Fibroblast of skin of back (primary cell): Measurements from ENCODE around the gene THRB.

ENCODE experiments used
- DNase-seq: peaks from one replicate; pipeline ENCODE4 v3.0.0-alpha.2; 2013

The THRB gene

GRCh38 chr3:24300949-24301348, 193.7 kb downstream of the THRB start:
- no peak for DNase-seq

DNA sequence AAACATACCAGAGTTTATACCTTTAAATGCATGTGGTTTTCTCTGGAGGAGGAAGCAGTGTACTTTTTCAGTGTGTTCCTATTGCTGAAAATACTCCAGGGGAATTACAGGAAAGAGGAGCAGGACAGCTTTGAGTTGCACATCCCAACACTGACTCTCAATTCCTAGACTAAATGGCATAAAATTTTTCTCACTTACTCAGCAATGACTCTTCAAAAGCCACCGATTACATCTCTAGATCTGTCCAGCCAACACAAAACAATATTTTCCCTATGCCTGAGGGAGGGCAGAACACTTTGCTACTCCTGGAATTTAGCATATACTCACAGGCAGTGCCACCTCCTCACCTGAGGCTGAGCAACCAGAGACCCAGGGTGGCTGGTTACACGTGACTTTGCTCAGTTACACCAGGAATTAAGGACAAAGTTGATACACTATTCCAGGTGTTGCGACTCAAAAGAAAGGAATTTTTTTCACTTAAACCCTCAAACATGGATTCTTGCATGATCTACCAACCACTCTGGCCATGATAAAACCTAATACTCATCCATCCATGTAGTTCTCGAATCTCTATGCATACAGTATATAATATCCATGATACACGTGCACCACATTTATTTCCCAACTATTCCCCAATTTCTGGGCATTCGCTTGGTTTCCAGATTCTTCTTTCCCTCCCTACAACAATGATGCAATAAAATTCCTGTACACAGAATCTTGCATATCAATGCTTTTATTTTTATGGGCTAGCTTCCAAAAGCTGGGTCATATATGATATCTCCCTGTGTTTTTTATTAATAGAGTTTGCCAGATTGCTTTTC, 194.6 kb downstream of the THRB start:
- peak; percentile 82 for DNase-seq

- peak; percentile 34 for DNase-seq
Measured at GRCh38 chr3:24299246-24299805, 195.3 kb downstream of the THRB start.

DNA sequence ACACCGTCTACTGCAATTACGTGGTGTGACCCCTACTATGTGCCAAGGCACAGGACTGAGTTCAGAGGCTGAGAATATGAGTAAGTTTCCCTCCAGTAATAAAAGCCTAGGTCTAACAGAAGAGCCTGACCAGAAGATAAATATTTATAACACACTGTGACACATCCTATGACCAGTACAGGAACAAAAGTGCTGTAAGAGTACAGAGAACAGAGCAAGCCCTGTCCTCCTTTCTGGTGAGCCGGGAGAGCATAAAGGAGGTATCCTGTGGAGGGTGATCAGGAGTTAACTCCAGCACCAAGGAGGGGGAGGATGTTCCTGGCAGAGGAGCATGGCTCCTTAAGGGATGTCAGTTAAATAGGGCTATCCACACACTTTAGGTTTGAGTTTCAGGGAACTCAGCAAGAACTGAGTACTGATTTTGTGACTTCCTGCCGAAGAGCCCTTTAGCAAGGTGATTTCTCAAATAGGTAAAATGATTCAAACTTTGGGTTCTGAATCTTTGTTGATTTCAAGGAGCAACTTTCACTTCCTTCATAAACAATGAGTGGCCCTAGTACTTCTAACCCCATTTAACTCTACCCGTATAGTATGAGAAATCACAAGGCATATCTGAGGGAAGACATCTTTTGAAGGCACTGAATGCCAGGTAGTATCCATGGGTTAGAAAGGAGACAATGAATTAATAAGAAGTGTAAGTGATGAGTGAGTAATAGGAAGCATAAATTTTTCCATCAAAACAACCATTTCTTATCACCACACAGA, 198.0 kb downstream of the THRB start:
- DNase-seq: peak; percentile 15

- peak; percentile 3 for DNase-seq
Measured at GRCh38 chr3:24294150-24294549, 200.5 kb downstream of the THRB start.

- peak; percentile 36 for DNase-seq
Measured at GRCh38 chr3:24291646-24292045, 203.0 kb downstream of the THRB start.

GRCh38 chr3:24290596-24290995, 204.1 kb downstream of the THRB start:
- DNase-seq: peak; percentile 79

DNA sequence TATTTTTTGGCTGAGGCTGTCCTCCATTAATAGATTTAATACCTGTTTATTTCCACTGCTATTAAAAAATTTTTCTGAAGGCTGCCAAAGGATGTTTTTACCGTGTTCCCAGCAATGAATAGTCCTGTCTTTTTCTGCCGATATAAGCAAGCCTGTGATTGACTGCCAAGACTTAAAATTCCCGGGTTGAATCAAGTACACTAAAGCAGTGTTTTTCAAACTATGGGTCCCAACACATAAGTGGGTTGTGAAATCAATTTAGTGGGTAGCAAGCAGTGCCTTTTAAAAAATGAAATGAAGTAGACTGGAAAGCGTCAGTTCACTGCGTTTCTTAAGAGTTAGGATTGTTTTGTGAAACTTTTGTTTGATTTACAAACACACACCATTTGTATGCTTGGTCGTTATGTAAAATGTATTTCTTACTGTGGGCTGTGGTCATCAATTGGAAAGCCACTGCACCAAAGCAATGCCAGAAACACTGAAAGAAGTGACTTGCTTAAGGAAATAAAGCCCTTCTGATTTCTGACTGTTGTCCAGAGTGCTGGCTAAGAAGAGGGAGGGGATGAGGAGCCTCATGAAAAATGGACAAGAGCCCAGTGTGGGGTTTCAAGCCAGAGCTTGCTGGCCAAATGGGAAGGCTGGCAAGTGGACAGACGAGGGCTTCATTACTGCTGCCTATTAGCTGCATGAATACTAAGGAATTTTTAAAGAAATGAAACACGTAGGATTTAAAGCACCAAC, 206.0 kb downstream of the THRB start:
- DNase-seq: no peak

- no peak for DNase-seq
Measured at GRCh38 chr3:24287755-24288450, 206.7 kb downstream of the THRB start.

GRCh38 chr3:24286405-24286804, 208.2 kb downstream of the THRB start:
- no peak for DNase-seq

DNA sequence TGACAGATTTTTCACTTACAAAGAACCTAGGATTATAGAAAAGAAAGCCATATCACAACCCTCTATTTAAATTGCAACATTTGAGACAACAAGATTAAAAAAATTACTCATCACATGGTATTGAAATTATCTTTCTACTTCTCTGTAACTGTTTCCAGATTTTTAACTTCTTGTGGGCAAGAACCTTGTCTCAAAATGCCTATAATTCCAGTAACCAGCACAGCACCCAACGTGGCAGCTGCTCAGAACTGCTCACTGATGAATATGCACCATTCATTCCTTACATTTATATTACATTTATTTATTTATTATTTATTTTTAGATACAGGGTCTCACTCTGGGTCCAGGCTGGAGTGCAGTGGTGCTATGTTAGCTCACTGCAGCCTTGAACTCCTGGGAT, 216.1 kb downstream of the THRB start:
- DNase-seq: no peak

- DNase-seq: no peak
Measured at GRCh38 chr3:24273491-24273890, 221.2 kb downstream of the THRB start.

DNA sequence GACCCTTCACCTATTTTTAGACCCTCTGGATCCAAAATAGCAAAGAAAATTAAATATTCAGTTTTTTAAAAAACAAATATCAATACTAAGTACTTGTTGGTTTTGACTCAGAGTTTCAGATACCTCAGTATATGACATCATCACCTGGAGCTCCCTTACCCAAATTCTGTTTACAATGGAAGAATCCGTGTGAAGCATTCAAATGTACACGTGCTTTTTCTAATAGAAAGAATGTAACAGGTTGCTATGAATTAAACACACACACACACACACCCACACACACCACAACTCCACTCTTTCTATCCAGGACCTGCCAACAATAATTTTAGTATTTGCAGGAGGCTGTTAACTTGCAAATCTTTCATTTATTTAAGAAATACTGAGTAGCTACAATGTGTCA, 221.8 kb downstream of the THRB start:
- no peak for DNase-seq

- DNase-seq: no peak
Measured at GRCh38 chr3:24272408-24272807, 222.2 kb downstream of the THRB start.

- no peak for DNase-seq
Measured at GRCh38 chr3:24271228-24271627, 223.4 kb downstream of the THRB start.

DNA sequence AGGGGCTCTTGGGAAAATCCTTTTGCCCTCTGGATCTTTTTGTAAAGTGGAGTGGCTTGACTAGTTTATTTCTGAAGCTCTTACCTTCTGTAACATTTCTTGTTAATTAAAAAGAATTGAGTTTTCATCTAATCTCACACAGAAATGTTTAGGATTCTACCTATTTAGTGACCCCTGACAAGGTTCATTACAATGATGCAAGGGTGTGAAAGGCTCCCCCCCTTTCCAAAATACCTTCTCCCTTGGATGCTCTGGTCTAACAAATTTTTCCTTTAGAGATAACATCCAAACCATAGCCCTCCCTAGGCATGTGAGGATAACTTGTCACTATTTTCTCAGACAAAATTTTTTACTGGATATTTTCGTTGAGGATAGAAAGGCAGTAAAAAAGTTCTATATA, 223.9 kb downstream of the THRB start:
- DNase-seq: no peak

DNA sequence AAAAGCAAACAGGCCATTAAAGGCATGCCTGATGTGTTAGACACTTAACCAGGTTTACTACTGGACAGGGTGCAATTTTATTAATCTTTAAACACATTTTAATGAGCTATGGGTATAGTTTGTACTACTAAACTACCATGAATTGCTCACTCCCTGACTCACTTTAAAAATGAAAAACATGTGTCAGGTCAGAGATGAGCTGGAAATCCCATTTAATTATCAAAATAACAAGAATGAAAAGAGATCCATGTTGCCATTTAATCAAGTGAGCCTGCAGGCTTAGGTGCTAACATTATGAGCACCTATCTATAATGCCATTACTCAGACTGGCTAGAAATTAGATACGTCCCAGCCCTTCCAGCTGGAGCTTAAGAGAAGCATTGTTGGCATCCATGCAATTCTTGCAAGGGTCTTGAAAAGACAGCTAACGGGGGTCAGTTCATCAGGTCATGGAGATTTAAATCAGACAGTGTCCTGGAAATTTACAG, 224.4 kb downstream of the THRB start:
- no peak for DNase-seq

- DNase-seq: peak; percentile 48
Measured at GRCh38 chr3:24264748-24265158, 229.9 kb downstream of the THRB start.

GRCh38 chr3:24264011-24264410, 230.6 kb downstream of the THRB start:
- no peak for DNase-seq

GRCh38 chr3:24263069-24263668, 231.5 kb downstream of the THRB start:
- DNase-seq: no peak

DNA sequence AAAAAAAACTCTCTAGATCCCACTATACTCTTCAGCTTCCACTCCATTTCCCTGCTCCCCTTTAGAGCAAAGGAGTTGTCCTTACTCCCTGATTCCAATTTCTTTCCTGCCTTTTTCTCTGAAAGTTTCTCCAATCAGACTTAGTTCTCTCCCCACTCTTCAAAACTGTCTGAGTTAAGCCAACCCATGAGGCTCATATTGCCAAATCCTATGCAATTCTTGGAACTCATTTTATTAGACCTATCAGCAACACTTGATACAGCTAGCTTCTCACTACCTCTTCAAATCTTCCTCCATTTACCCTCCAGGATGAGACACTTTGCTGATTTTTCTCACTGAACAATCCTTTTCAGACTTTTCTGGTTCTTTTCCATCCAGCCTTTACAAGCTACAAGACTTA, 233.1 kb downstream of the THRB start:
- DNase-seq: no peak
